GM12878 (cell line): ENCODE measurements around the gene RNF175. TPM values are rescaled to one million over a fixed set of nuclear protein-coding genes. Genes with fewer than 3 reads are reported as not detected.

Experiments used
- ATAC-seq: fragments of 200-7000 bp; cut with Tn5 transposase; 3 replicates; pipeline ENCODE4 v1.9.1; 2020; ENCODE audit warnings: mild to moderate bottlenecking, moderate library complexity
- BruUV-seq: library from RNA; stranded (reverse); fragments of 400-500 nt; replicated peaks from 2 replicates; lab custom pipeline; 2021; lab: Mats Ljungman, UMichigan
- CTCF ChIA-PET: fragments of 300-600 bp; sonication (Branson Sonifier 250); formaldehyde crosslinking; extraction: SDS; loops from one replicate; lab custom pipeline; 2021; ENCODE audit warnings: inconsistent platforms; lab: Yijun Ruan, JAX
- POLR2A ChIA-PET: fragments of 350-600 bp; formaldehyde crosslinking; extraction: SDS; loops from one replicate; lab custom pipeline; 2021; ENCODE audit warnings: inconsistent platforms; lab: Charles Lee
- RAD21 ChIA-PET: fragments of 300-600 bp; sonication (Branson Sonifier 250); formaldehyde crosslinking; loops from one replicate; lab custom pipeline; 2023; ENCODE audit warnings: antibody characterized with exemption; ENCODE audit not compliant: unreplicated experiment; lab: Charles Lee
- SMC1A ChIA-PET: fragments of 300-600 bp; sonication (Branson Sonifier 250); formaldehyde crosslinking; loops from one replicate; lab custom pipeline; 2023; ENCODE audit not compliant: unreplicated experiment, uncharacterized antibody; lab: Charles Lee
- DNase-seq: peaks from one replicate; pipeline ENCODE4 v3.0.0-alpha.2; 2011; ENCODE audit warnings: low read depth, low spot score
- FAIRE-seq: peaks from 3 replicates; lab custom pipeline; 2011; peaks lifted over from hg19 to GRCh38; lab: Jason Lieb, UNC
- H2AFZ ChIP-seq: 2 replicates; pipeline ENCODE4 v1.6.0; 2011; ENCODE audit warnings: low read depth, low read length, control low read depth; ENCODE audit not compliant: control insufficient read depth
- H3K27ac ChIP-seq: 2 replicates; pipeline ENCODE4 v1.5.1; 2011; ENCODE audit warnings: control low read depth; ENCODE audit not compliant: control insufficient read depth, insufficient read depth
- H3K27me3 ChIP-seq, 2 experiments: replicated peaks in 1 of 2; 2 replicates each; pipeline versions ENCODE4 v1.6.0 to v1.6.1; 2011; ENCODE audit warnings: low read length in 1 of 2; ENCODE audit not compliant: control insufficient read depth in 2 of 2, insufficient read depth in 2 of 2
- H3K36me3 ChIP-seq, 2 experiments: 2 replicates each; pipeline ENCODE4 v1.5.1; 2011; ENCODE audit warnings: low read length in 1 of 2; ENCODE audit not compliant: control insufficient read depth in 2 of 2, insufficient read depth in 2 of 2
- H3K4me1 ChIP-seq: 2 replicates; pipeline ENCODE4 v1.6.1; 2011; ENCODE audit warnings: mild to moderate bottlenecking, low read length, moderate library complexity, mixed read lengths; ENCODE audit not compliant: control insufficient read depth, insufficient read depth
- H3K4me2 ChIP-seq: 2 replicates; pipeline ENCODE4 v1.6.0; 2011; ENCODE audit warnings: control low read depth; ENCODE audit not compliant: control insufficient read depth, insufficient read depth
- H3K4me3 ChIP-seq: fragments of 200-600 bp; sonication (generic); 2 replicates; pipeline ENCODE4 v1.5.1; 2016
- H3K79me2 ChIP-seq: 2 replicates; pipeline ENCODE4 v1.6.0; 2011; ENCODE audit warnings: low read length; ENCODE audit not compliant: control insufficient read depth, insufficient read depth
- H3K9ac ChIP-seq: 2 replicates; pipeline ENCODE4 v1.8.0; 2011; ENCODE audit warnings: low read length, control low read depth, mixed read lengths; ENCODE audit not compliant: control insufficient read depth, insufficient read depth
- H3K9me3 ChIP-seq: replicated peaks from 3 replicates; pipeline ENCODE4 v1.5.1; 2011; ENCODE audit warnings: mild to moderate bottlenecking, low read length; ENCODE audit not compliant: control insufficient read depth, insufficient read depth
- H4K20me1 ChIP-seq: 2 replicates; pipeline ENCODE4 v1.6.0; 2011; ENCODE audit not compliant: control insufficient read depth, insufficient read depth
- BACH1 ChIP-seq: fragments of 450-650 bp; IDR thresholded peaks from 2 replicates; pipeline ENCODE4 v1.6.1; 2017; ENCODE audit warnings: mild to moderate bottlenecking, borderline replicate concordance
- BHLHE40 ChIP-seq, 2 experiments: fragments of 450-650 bp in 1 of 2; IDR thresholded peaks; 2 replicates each; pipeline ENCODE4 v1.6.1; 2011 to 2017; ENCODE audit warnings: low read depth in 2 of 2, borderline replicate concordance in 1 of 2, improper control_type of control experiment in 1 of 2, low read length in 1 of 2, mild to moderate bottlenecking in 1 of 2
- CHD2 ChIP-seq: IDR thresholded peaks from 2 replicates; pipeline ENCODE4 v1.6.1; 2011; ENCODE audit warnings: low read depth, low read length, improper control_type of control experiment, borderline replicate concordance
- EP300 ChIP-seq, 2 experiments: fragments of 150-350 bp in 1 of 2; IDR thresholded peaks; 2 replicates each; pipeline ENCODE4 v1.6.1; 2011 to 2012; ENCODE audit warnings: low read depth in 2 of 2, low read length in 2 of 2, borderline replicate concordance in 1 of 2, improper control_type of control experiment in 1 of 2, inconsistent platforms in 1 of 2; ENCODE audit not compliant: control insufficient read depth in 1 of 2
- ETV6 ChIP-seq, 2 experiments: fragments of 450-650 bp in 1 of 2; IDR thresholded peaks in 1 of 2; conservative IDR thresholded peaks in 1 of 2; 2 replicates each; pipeline ENCODE4 v1.6.1; 2014; ENCODE audit warnings: antibody characterized with exemption in 1 of 2, borderline replicate concordance in 1 of 2, low read depth in 1 of 2, mild to moderate bottlenecking in 1 of 2, moderate library complexity in 1 of 2
- FOXM1 ChIP-seq: IDR thresholded peaks from 2 replicates; pipeline ENCODE4 v1.6.1; 2012; ENCODE audit warnings: low read depth, mild to moderate bottlenecking, inconsistent platforms, low read length, moderate library complexity
- NFXL1 ChIP-seq: fragments of 450-650 bp; IDR thresholded peaks from 2 replicates; pipeline ENCODE4 v1.6.1; 2017; ENCODE audit warnings: antibody characterized with exemption, mild to moderate bottlenecking, borderline replicate concordance
- NR2C2 ChIP-seq: IDR thresholded peaks from 2 replicates; pipeline ENCODE4 v1.6.1; 2011; ENCODE audit warnings: borderline replicate concordance, low read depth; ENCODE audit not compliant: control insufficient read depth, insufficient read length
- PAX5 ChIP-seq: IDR thresholded peaks from 2 replicates; pipeline ENCODE4 v1.6.1; 2011; ENCODE audit warnings: low read depth, low read length, borderline replicate concordance
- RFX5 ChIP-seq: IDR thresholded peaks from 2 replicates; pipeline ENCODE4 v1.6.1; 2011; ENCODE audit warnings: low read depth, low read length, improper control_type of control experiment
- SKIL ChIP-seq: fragments of 450-650 bp; IDR thresholded peaks from 2 replicates; pipeline ENCODE4 v1.6.1; 2017; ENCODE audit warnings: mild to moderate bottlenecking, low read depth, inconsistent platforms; ENCODE audit not compliant: poor library complexity, severe bottlenecking
- SP1 ChIP-seq: IDR thresholded peaks from one replicate; pipeline ENCODE4 v1.6.1; 2011; ENCODE audit warnings: low read depth, low read length
- SPI1 ChIP-seq: IDR thresholded peaks from 2 replicates; pipeline ENCODE4 v1.6.1; 2011; ENCODE audit warnings: low read depth, mild to moderate bottlenecking, low read length, moderate library complexity, borderline replicate concordance; ENCODE audit not compliant: insufficient read depth
- TAF1 ChIP-seq: IDR thresholded peaks from 2 replicates; pipeline ENCODE4 v1.6.1; 2011; ENCODE audit warnings: mild to moderate bottlenecking, low read depth, low read length, borderline replicate concordance
- TCF3 ChIP-seq: IDR thresholded peaks from 2 replicates; pipeline ENCODE4 v1.6.1; 2012; ENCODE audit warnings: low read depth, mild to moderate bottlenecking, low read length, borderline replicate concordance; ENCODE audit not compliant: insufficient read depth
- YBX1 ChIP-seq: fragments of 450-650 bp; IDR thresholded peaks from 2 replicates; pipeline ENCODE4 v1.6.1; 2016; ENCODE audit warnings: antibody characterized with exemption
- YY1 ChIP-seq: IDR thresholded peaks from 2 replicates; pipeline ENCODE4 v1.6.1; 2011; ENCODE audit warnings: low read depth, mild to moderate bottlenecking, low read length
- ZBTB11 ChIP-seq: fragments of 450-650 bp; formaldehyde crosslinking; IDR thresholded peaks from 2 replicates; pipeline ENCODE4 v1.5.0; 2022; ENCODE audit warnings: mild to moderate bottlenecking, missing genetic modification characterization
- WGBS: methylation state at CpG from one replicate; pipeline ENCODE4 v1.1.6; 2016; ENCODE audit warnings: low lambda C conversion rate; ENCODE audit not compliant: insufficient replicate concordance, insufficient coverage; ENCODE audit errors: missing lambda C conversion rate; 5-methylcytosine and 5-hydroxymethylcytosine counted together
- in situ Hi-C: fragments of 300-500 bp; cut with MboI; formaldehyde crosslinking; loops from 9 replicates; pipeline ENCODE4 v1.14.3; 2018; ENCODE audit warnings: mixed read lengths
- intact Hi-C: fragments of 100-400 bp; cut with micrococcal nuclease; formaldehyde crosslinking; loops from one replicate; pipeline ENCODE4 v1.14.2; 2022; ENCODE audit not compliant: unreplicated experiment
- polyA plus RNA-seq, 11 experiments: library from polyadenylated mRNA; depleted of rRNA in 4 of 11; unstranded in 6 of 11; stranded (reverse) in 5 of 11; fragments of >200 nt; fragmentation: Nextera tagmentation in 4 of 11; fragmentation: Illumina TruSeq in 1 of 11; extraction: Ambion mirVana in 4 of 11; extraction: Trizol in 1 of 11; gene quantifications; 1 replicate in 1 of 11; 2 replicates in 10 of 11; pipeline versions ENCODE4 v1.2.1 to v1.2.3, GENCODE V29; 2011 to 2016; ENCODE audit warnings: inconsistent platforms in 2 of 11, missing spikeins in 2 of 11, low read depth in 1 of 11
- total RNA-seq, 4 experiments: library from RNA; depleted of rRNA in 3 of 4; stranded (reverse); fragments of >200 nt in 3 of 4; fragmentation: Illumina TruSeq in 1 of 4; extraction: Trizol in 1 of 4; gene quantifications; 2 replicates each; pipeline versions ENCODE4 v1.2.1 to v1.2.3, GENCODE V29; 2013 to 2021

Gene RNF175
- total and polyA plus RNA-seq, 10 of the 15 experiments (the other 5 are each of a cell fraction or from before 2014, with no cell fraction given), result not detected

- ATAC-seq (no peak), DNase-seq (no peak), FAIRE-seq (no peak)
- Histone ChIP-seq H3K9ac (no peak overlapping the region), H3K4me3 (no peak overlapping the region), H4K20me1 (no peaks in the 10 kb centered on the region), H3K4me2 (no peak overlapping the region), H2AFZ (no peak overlapping the region), H3K36me3 (no peaks in the 10 kb centered on the region), H3K27me3 (no peaks in the 10 kb centered on the region; a peak in 1 of 4 replicates), H3K9me3 (no peaks in the 10 kb centered on the region), H3K27ac (no peak overlapping the region), H3K4me1 (no peaks in the 10 kb centered on the region), H3K79me2 (no peaks in the 10 kb centered on the region)
- POLR2A ChIA-PET, result no interaction called here
- WGBS, result 56% methylated on average over 6 of the region's 6 CpGs
- SMC1A ChIA-PET, result no interaction called here
- CTCF ChIA-PET, result no interaction called here
- RAD21 ChIA-PET, result no interaction called here
- intact Hi-C loops (no loop called here), in situ Hi-C loops (no loop called here)
- no TSS peak for BruUV-seq
- TF ChIP-seq YY1 (no peak), TCF3 (no peak), SPI1 (no peak), ETV6 (conservative IDR thresholded peaks at IDR 0.05 in 1 of 2, IDR thresholded peaks at IDR 0.05 in 1 of 2; ENCODE audit: borderline replicate concordance in 1 of 2, low read depth in 1 of 2) (no peak), SP1 (no peak), NR2C2 (no peak), TAF1 (no peak), BHLHE40 (IDR thresholded peaks at IDR 0.05; ENCODE audit: borderline replicate concordance in 1 of 2, low read depth in 2 of 2, low read length in 1 of 2) (no peak), BACH1 (no peak), YBX1 (no peak), CHD2 (no peak), EP300 (IDR thresholded peaks at IDR 0.05; ENCODE audit: borderline replicate concordance in 1 of 2, control insufficient read depth in 1 of 2, low read depth in 2 of 2, low read length in 2 of 2) (no peak), ZBTB11 (CRISPR knock-in tag) (no peak), PAX5 (no peak), FOXM1 (no peak), NFXL1 (no peak), SKIL (no peak), RFX5 (no peak)
Observed at GRCh38 chr4:153766758-153767157, 6.9 kb upstream of the RNF175 start.
